Spleen (tissue), 13 donors: ENCODE measurements around the gene PITRM1. TPM values are rescaled to one million over a fixed set of nuclear protein-coding genes. Genes with fewer than 3 reads are reported as not detected.
"Not testable (repeated sequence)": the region's sequence is repeated elsewhere in the genome, so short reads cannot be mapped to it uniquely, and the experiment has no call there.

Experiments used
- DNase-seq: peaks from one replicate; pipeline ENCODE4 v3.0.0-alpha.2; 2020
- H3K27ac ChIP-seq, 8 donors: fragments of 200-600 bp; sonication (generic) in 7 of 8; 1 replicate in 4 of 8; 2 replicates in 4 of 8; pipeline versions ENCODE4 v1.5.0 to v1.8.0; 2016 to 2021; ENCODE audit warnings: inconsistent platforms in 4 of 8, mild to moderate bottlenecking in 4 of 8, moderate library complexity in 1 of 8
- H3K27me3 ChIP-seq, 7 donors: fragments of 200-600 bp; sonication (generic) in 6 of 7; replicated peaks in 1 of 7; 1 replicate in 4 of 7; 2 replicates in 3 of 7; pipeline versions ENCODE4 v1.5.0 to v1.8.0; 2016 to 2021; ENCODE audit warnings: inconsistent platforms in 3 of 7, mild to moderate bottlenecking in 1 of 7
- H3K36me3 ChIP-seq, 6 donors: fragments of 200-600 bp; sonication (generic) in 5 of 6; 1 replicate in 4 of 6; 2 replicates in 2 of 6; pipeline versions ENCODE4 v1.5.0 to v1.8.0; 2016 to 2021; ENCODE audit warnings: inconsistent platforms in 2 of 6
- H3K4me1 ChIP-seq, 6 donors: fragments of 200-600 bp; sonication (generic) in 5 of 6; 1 replicate in 3 of 6; 2 replicates in 3 of 6; pipeline versions ENCODE4 v1.5.0 to v1.8.0; 2016 to 2021; ENCODE audit warnings: inconsistent platforms in 3 of 6
- H3K4me3 ChIP-seq, 8 donors: fragments of 200-600 bp; sonication (generic) in 7 of 8; 1 replicate in 4 of 8; 2 replicates in 4 of 8; pipeline versions ENCODE4 v1.5.0 to v1.8.0; 2016 to 2021; ENCODE audit warnings: inconsistent platforms in 4 of 8, mild to moderate bottlenecking in 4 of 8, moderate library complexity in 2 of 8
- H3K9me3 ChIP-seq, 8 donors: fragments of 200-600 bp; sonication (generic) in 7 of 8; 1 replicate in 4 of 8; 2 replicates in 4 of 8; pipeline versions ENCODE4 v1.5.0 to v1.8.0; 2016 to 2021; ENCODE audit warnings: inconsistent platforms in 4 of 8
- CTCF ChIP-seq, 11 experiments: fragments of 200-600 bp in 7 of 11; fragments of 450-650 bp in 4 of 11; sonication (generic) in 4 of 11; IDR thresholded peaks in 8 of 11; conservative IDR thresholded peaks in 3 of 11; 1 replicate in 7 of 11; 2 replicates in 4 of 11; pipeline versions ENCODE4 v1.4.0 to v1.8.0; 2016 to 2021; ENCODE audit warnings: antibody characterized with exemption in 11 of 11, inconsistent platforms in 4 of 11, mild to moderate bottlenecking in 1 of 11
- POLR2A ChIP-seq, 3 donors: fragments of 450-650 bp; IDR thresholded peaks; one replicate each; pipeline ENCODE4 v1.5.1; 2017; ENCODE audit warnings: antibody characterized with exemption in 3 of 3, mild to moderate bottlenecking in 1 of 3
- POLR2AphosphoS5 ChIP-seq, 3 donors: sonication (generic); formaldehyde crosslinking; IDR thresholded peaks; one replicate each; pipeline ENCODE4 v1.5.1; 2017; ENCODE audit warnings: antibody characterized with exemption in 3 of 3
- WGBS, 5 donors: extraction: QIAGEN DNeasy Blood & Tissue Kit in 3 of 5; methylation state at CpG; one replicate each; pipeline versions ENCODE4 v1.1.5 to v1.1.7; 2013 to 2018; 5-methylcytosine and 5-hydroxymethylcytosine counted together
- intact Hi-C: fragments of 100-400 bp; cut with DNase I; formaldehyde crosslinking; loops from one replicate; pipeline ENCODE4 v1.15.0; 2023; ENCODE audit warnings: low total_unique reads
- long read RNA-seq, 2 donors: transcript quantifications; one replicate each; lab custom pipeline, GENCODE V29; 2026
- polyA plus RNA-seq, 3 donors: library from polyadenylated mRNA; stranded (reverse); fragments of 200-250 nt; gene quantifications; one replicate each; pipeline ENCODE4 v1.2.1, GENCODE V29; 2013
- total RNA-seq, 7 donors: library from RNA; depleted of rRNA in 3 of 7; stranded (reverse); fragments of >200 nt in 3 of 7; fragmentation: NEBNext Ultra II Directional in 4 of 7; extraction: Animal tissue kit (Norgen Biotek cat#: 25700) in 4 of 7; gene quantifications; one replicate each; pipeline versions ENCODE4 v1.1.0 to v1.2.1, GENCODE V29; 2016 to 2021
- donor health status: healthy with polysubstance abuse.
- donor health status: DM: no; HTN: no; CAD: no; lungs with moderate emphysema.
- donor health status: DM: no; HTN: no; CAD: no.
- donor health status: Bipolar disorder and iron deficiency.
- donor health status: healthy.
- donor health status: DM: no; HTN: no; CAD: no.
- donor health status: DM: yes; HTN: yes; CAD: no.

Gene PITRM1
- total RNA-seq (10 to 100 TPM; 51.5 to 63.2 (median 56.8) TPM), polyA plus RNA-seq (10 to 100 TPM; 38.5 to 50.9 (median 46.6) TPM)
- long read RNA-seq, donor 1, partial matches to known transcripts, result 0 of 2 reads
- long read RNA-seq, donor 1, other reads (novel, unspliced or antisense), result 0 of 2 reads
- long read RNA-seq, donor 2, partial matches to known transcripts, result 0 of 4 reads
- long read RNA-seq, donor 2, other reads (novel, unspliced or antisense), result 0 of 4 reads

- DNase-seq, result peak; percentile 99
- Histone ChIP-seq H3K27ac (peak within 1 kb of the TSS; percentile 80 to 94 (median 90)), H3K4me1 (peaks cover 5 to 33% (median 21%) of the 10 kb centered on the region in 6 donors), H3K9me3 (no peaks in the 10 kb centered on the region), H3K27me3 (no peaks in the 10 kb centered on the region), H3K4me3 (peak within 1 kb of the TSS; percentile 58 to 98 (median 78)), H3K36me3 (peaks cover 0 to 29% (median 21%) of the 10 kb centered on the region in 6 donors)
- WGBS, 5 donors, result 0% methylated on average over 42 to 73 of the region's 73 CpGs
- intact Hi-C loops, result no loop called here
- TF ChIP-seq CTCF (IDR thresholded peaks at IDR 0.05 in 8 of 11, conservative IDR thresholded peaks at IDR 0.05 in 3 of 11) (peak in 1 of 11 experiments; percentile 34), POLR2A (IDR thresholded peaks at IDR 0.05) (peak; percentile 92 to 96 (median 96)), POLR2AphosphoS5 (IDR thresholded peaks at IDR 0.05) (peak; percentile 100)
These were observed at the start of gene PITRM1 for GRCh38 chr10:3172446-3173170. TSS of gene PITRM1 (minus strand) at chr10:3172782. CDS start at chr10:3172772, 10 bp downstream.

DNA sequence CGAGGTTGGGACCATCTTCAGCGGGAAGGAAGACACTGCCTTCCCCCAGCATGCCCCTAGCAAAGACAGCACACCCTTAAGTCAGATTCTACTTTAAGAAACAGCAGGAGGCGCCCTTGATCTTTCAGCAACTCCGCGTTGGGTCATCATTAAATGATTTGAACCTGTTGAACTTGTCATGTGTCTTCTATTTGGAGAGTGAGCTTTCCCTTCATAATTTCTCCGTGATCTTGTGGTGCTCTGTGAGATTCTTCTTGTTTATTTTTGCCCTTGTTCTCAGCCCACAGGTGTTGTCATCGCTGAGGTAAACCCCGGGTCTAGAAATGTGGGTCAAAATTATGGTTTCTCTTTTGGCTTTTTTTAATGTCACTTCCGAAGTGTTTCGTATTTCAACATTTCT lies 49.5 kb upstream of the PITRM1 start:
- Histone ChIP-seq H3K36me3 (no peaks in the 10 kb centered on the region), H3K27ac (no peak overlapping the region), H3K27me3 (no peaks in the 10 kb centered on the region), H3K4me3 (no peak overlapping the region), H3K9me3 (no peaks in the 10 kb centered on the region), H3K4me1 (no peaks in the 10 kb centered on the region)
- intact Hi-C loops, result no loop called here
- TF ChIP-seq POLR2AphosphoS5 (IDR thresholded peaks at IDR 0.05) (no peak), POLR2A (IDR thresholded peaks at IDR 0.05) (no peak), CTCF (IDR thresholded peaks at IDR 0.05 in 8 of 11, conservative IDR thresholded peaks at IDR 0.05 in 3 of 11) (peak in 4 of 11 experiments; percentile 17 to 31 (median 20))
- 62 to 78% (median 77%) methylated on average over 10 of the region's 10 CpGs for WGBS, 5 donors
- no peak for DNase-seq

DNA sequence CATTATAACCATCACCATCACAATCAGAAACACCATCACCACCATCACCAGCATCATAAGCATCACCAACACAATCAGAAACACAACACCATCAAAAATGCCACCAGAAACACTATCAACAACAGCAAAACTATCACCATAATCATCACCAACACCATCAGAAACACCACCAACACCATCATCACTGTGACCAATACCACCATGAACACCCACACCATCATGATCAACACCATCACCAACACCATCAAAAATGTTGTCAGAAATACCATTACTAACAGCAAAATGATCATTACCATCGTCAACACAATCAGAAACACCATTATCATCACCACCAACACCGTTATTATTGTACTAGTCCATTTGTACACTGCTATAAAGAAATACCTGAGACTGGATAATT lies 49.0 kb upstream of the PITRM1 start:
- H3K4me1 ChIP-seq, intact Hi-C loops, H3K27ac ChIP-seq, H3K4me3 ChIP-seq, H3K36me3 ChIP-seq, H3K9me3 ChIP-seq, DNase-seq, H3K27me3 ChIP-seq: not testable (repeated sequence)
- 83 to 100% methylated on average over 1 of the region's 2 CpGs; no CpG with 5 or more reads in 3 of the 5 donors for WGBS, 5 donors

- no peaks in the 10 kb centered on the region for H3K9me3 ChIP-seq
- DNase-seq, result no peak
- H3K4me3 ChIP-seq, result no peak overlapping the region
- no peaks in the 10 kb centered on the region for H3K4me1 ChIP-seq
- H3K27ac ChIP-seq, result no peak overlapping the region
- H3K36me3 ChIP-seq, result no peaks in the 10 kb centered on the region
- TF ChIP-seq CTCF (IDR thresholded peaks at IDR 0.05 in 8 of 11, conservative IDR thresholded peaks at IDR 0.05 in 3 of 11) (no peak), POLR2AphosphoS5 (IDR thresholded peaks at IDR 0.05) (no peak), POLR2A (IDR thresholded peaks at IDR 0.05) (no peak)
- H3K27me3 ChIP-seq, result no peaks in the 10 kb centered on the region
- intact Hi-C loops, result no loop called here
These were observed 48.3 kb upstream of the PITRM1 start for GRCh38 chr10:3220853-3221252.

GRCh38 chr10:3219021-3219628 lies 46.5 kb upstream of the PITRM1 start:
- H3K4me1 ChIP-seq, intact Hi-C loops, H3K27me3 ChIP-seq, DNase-seq, H3K36me3 ChIP-seq, H3K4me3 ChIP-seq, H3K9me3 ChIP-seq, H3K27ac ChIP-seq: not testable (repeated sequence)
- 88 to 95% (median 91%) methylated on average over 5 of the region's 5 CpGs for WGBS, 5 donors
